Neuron (in vitro differentiated cells): ENCODE data around the gene NLGN1.

Experiments used
- H2AFZ ChIP-seq: one replicate; pipeline ENCODE4 v1.6.1; 2013; ENCODE audit warnings: low read depth, mild to moderate bottlenecking, inconsistent platforms, low read length, moderate library complexity
- H3K27me3 ChIP-seq: one replicate; pipeline ENCODE4 v1.6.1; 2013; ENCODE audit warnings: low read length; ENCODE audit not compliant: insufficient read depth
- H3K36me3 ChIP-seq: one replicate; pipeline ENCODE4 v1.6.1; 2013; ENCODE audit warnings: low read length; ENCODE audit not compliant: insufficient read depth
- H3K4me1 ChIP-seq: one replicate; pipeline ENCODE4 v1.6.1; 2013; ENCODE audit warnings: low read length; ENCODE audit not compliant: insufficient read depth
- H3K4me3 ChIP-seq: 2 replicates; pipeline ENCODE4 v1.5.1; 2013; ENCODE audit warnings: mild to moderate bottlenecking, low read length, moderate library complexity
- H3K9me3 ChIP-seq: one replicate; pipeline ENCODE4 v1.6.1; 2013; ENCODE audit warnings: low read length

The NLGN1 gene

DNA sequence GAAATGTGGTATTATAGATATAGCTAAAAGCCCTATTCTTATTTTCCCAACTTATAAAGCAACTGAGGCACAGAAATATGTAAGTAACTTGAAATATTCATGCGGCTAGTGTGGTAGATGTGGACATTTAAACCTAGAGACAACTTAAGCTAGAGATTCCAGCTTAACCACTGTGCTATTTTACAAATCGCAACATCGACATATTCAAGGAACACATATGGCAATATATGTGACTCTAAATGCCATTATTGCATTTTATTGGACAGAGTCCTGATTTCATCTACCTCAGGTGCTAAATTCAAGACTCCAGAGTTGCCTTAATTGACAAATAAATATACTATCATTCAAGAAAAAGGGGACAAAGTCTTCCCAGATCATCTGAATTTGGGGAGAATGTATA lies 442.3 kb downstream of the NLGN1 start:
- Histone ChIP-seq H3K9me3 (no peaks in the 10 kb centered on the region), H3K36me3 (no peaks in the 10 kb centered on the region), H3K27me3 (no peaks in the 10 kb centered on the region)

DNA sequence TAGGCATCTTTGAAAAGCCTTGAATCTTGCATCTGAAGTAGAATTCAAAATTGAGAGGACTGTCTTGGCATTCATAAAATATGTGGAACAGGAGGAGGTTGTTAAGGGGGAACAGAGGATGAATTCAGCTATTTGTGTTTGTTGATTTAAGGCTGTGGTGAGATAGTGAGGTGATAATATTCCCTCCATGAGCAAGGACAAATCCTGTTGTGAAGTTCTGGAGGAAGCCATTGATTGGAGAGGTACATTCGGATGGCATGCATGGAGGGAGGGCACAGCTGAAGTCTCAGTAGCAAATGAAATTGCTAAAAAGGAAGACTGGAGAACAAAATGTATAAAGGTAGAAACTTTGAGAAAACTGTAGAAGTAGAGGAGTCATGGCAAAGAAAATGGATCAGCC lies 443.8 kb downstream of the NLGN1 start:
- no peaks in the 10 kb centered on the region for H3K4me1 ChIP-seq
- no peaks in the 10 kb centered on the region for H3K36me3 ChIP-seq
- H3K9me3 ChIP-seq, result no peaks in the 10 kb centered on the region
- no peak overlapping the region for H2AFZ ChIP-seq
- no peaks in the 10 kb centered on the region for H3K27me3 ChIP-seq
- H3K4me3 ChIP-seq, result no peak overlapping the region

More for the DNA sequence above, 442.3 kb downstream of the NLGN1 start:
- Histone ChIP-seq H2AFZ (no peak overlapping the region), H3K4me1 (no peaks in the 10 kb centered on the region), H3K4me3 (no peak overlapping the region)

- Histone ChIP-seq H2AFZ (no peak overlapping the region), H3K4me1 (no peaks in the 10 kb centered on the region), H3K4me3 (no peak overlapping the region), H3K36me3 (no peaks in the 10 kb centered on the region), H3K9me3 (no peaks in the 10 kb centered on the region), H3K27me3 (no peaks in the 10 kb centered on the region)
These were observed 445.5 kb downstream of the NLGN1 start for GRCh38 chr3:173843060-173843459.

DNA sequence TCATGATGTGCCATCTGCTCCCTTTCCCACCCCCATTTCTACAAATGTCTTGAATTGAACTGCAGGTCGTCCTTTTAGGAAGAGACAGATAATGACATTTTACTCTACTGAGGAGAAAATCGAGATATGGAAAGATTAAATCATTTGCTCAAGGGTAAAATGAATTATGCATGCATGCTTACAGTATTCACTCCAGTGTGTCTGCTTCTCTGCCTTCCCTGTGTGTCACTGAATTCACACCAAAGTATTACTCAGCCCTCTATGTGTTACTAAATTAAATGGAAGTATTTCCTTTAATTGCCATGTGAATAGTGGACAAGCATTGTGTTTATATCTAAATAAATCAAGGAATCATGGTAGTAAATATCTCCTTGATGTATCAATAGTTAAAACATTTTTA lies 449.0 kb downstream of the NLGN1 start:
- Histone ChIP-seq H3K36me3 (no peaks in the 10 kb centered on the region), H2AFZ (no peak overlapping the region), H3K27me3 (no peaks in the 10 kb centered on the region), H3K9me3 (no peaks in the 10 kb centered on the region), H3K4me1 (no peaks in the 10 kb centered on the region), H3K4me3 (no peak overlapping the region)

DNA sequence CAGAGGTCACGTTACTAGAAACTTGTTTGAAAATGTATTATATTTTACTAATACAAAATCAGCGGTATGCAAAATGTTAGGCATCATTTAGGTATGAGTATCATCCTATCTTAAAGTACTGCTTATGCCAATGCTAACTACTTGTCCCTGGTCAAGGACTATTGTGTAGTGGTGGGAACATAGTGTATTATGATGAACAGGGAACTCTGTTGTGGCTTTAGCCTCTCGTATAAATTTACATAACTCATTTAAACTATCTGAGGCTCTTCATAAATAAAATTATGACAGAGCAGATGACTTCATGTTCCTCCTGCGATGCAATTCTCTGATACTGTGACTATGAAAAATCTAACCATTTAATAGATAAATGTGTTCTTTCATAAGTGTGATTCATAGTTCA lies 451.9 kb downstream of the NLGN1 start:
- no peaks in the 10 kb centered on the region for H3K9me3 ChIP-seq
- H3K36me3 ChIP-seq, result no peaks in the 10 kb centered on the region
- no peaks in the 10 kb centered on the region for H3K4me1 ChIP-seq
- no peak overlapping the region for H3K4me3 ChIP-seq
- no peaks in the 10 kb centered on the region for H3K27me3 ChIP-seq
- no peak overlapping the region for H2AFZ ChIP-seq

DNA sequence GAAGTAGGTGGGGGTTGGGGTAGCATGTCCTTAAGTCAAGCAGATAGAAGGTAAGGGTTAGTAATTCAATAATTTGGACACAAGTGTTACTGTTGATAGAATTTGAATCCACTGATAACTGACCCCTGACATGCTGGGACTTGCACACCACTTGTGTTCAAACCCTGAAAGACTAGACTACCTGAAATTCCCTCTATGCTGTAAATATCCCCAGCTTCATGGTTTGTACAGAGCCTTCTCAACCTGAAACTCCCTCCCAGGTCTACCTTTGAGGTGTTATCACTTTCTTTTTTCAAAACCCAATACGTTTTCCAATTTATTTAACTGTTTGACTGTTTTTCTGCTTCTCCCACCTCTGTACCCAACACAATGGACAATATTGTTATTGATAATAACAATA lies 459.6 kb downstream of the NLGN1 start:
- Histone ChIP-seq H3K36me3 (no peaks in the 10 kb centered on the region), H3K4me3 (no peak overlapping the region), H3K27me3 (no peaks in the 10 kb centered on the region), H3K4me1 (no peaks in the 10 kb centered on the region), H2AFZ (no peak overlapping the region), H3K9me3 (no peaks in the 10 kb centered on the region)

GRCh38 chr3:173862701-173863100 lies 465.2 kb downstream of the NLGN1 start:
- Histone ChIP-seq H3K36me3 (no peaks in the 10 kb centered on the region), H3K4me3 (no peak overlapping the region), H3K4me1 (no peaks in the 10 kb centered on the region), H2AFZ (no peak overlapping the region), H3K9me3 (no peaks in the 10 kb centered on the region), H3K27me3 (no peaks in the 10 kb centered on the region)

GRCh38 chr3:173863551-173863950 lies 466.0 kb downstream of the NLGN1 start:
- no peaks in the 10 kb centered on the region for H3K36me3 ChIP-seq
- H3K27me3 ChIP-seq, result no peaks in the 10 kb centered on the region
- no peak overlapping the region for H2AFZ ChIP-seq
- no peaks in the 10 kb centered on the region for H3K9me3 ChIP-seq
- H3K4me3 ChIP-seq, result no peak overlapping the region
- no peaks in the 10 kb centered on the region for H3K4me1 ChIP-seq

GRCh38 chr3:173865900-173866498 lies 468.5 kb downstream of the NLGN1 start:
- Histone ChIP-seq H3K9me3 (no peaks in the 10 kb centered on the region), H3K36me3 (no peaks in the 10 kb centered on the region), H3K27me3 (no peaks in the 10 kb centered on the region)

GRCh38 chr3:173869766-173870165 lies 472.2 kb downstream of the NLGN1 start:
- no peaks in the 10 kb centered on the region for H3K36me3 ChIP-seq
- no peak overlapping the region for H2AFZ ChIP-seq
- H3K4me3 ChIP-seq, result no peak overlapping the region
- no peaks in the 10 kb centered on the region for H3K27me3 ChIP-seq
- H3K9me3 ChIP-seq, result no peaks in the 10 kb centered on the region
- H3K4me1 ChIP-seq, result peaks cover 2% of the 10 kb centered on the region

More at GRCh38 chr3:173865900-173866498, 468.5 kb downstream of the NLGN1 start:
- Histone ChIP-seq H3K4me3 (no peak overlapping the region), H2AFZ (no peak overlapping the region), H3K4me1 (peaks cover 2% of the 10 kb centered on the region)

- Histone ChIP-seq H3K4me1 (peaks cover 2% of the 10 kb centered on the region), H3K27me3 (no peaks in the 10 kb centered on the region), H3K4me3 (no peak overlapping the region), H3K36me3 (no peaks in the 10 kb centered on the region), H3K9me3 (no peaks in the 10 kb centered on the region), H2AFZ (no peak overlapping the region)
These were observed 473.4 kb downstream of the NLGN1 start for GRCh38 chr3:173870976-173871375.

DNA sequence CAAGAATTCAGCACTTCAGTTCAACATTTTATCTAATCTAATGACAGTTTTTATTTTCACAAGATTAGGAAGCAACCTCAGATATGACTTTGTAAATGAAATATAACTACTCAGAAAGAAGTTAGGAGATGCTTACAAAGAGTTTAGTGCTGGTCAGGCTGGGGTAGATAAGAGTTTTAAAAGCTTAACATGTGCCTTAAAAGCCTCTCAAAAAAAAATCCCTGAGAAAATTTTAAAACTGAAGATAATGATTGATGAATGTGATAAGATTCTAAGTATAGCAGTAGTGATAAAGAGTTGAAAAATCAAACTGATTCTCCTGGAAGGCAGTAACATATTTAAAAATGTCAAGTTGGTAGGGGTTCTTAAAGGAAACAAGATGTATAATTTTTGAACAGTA lies 478.2 kb downstream of the NLGN1 start:
- no peak overlapping the region for H2AFZ ChIP-seq
- H3K27me3 ChIP-seq, result no peaks in the 10 kb centered on the region
- no peaks in the 10 kb centered on the region for H3K4me1 ChIP-seq
- no peaks in the 10 kb centered on the region for H3K9me3 ChIP-seq
- H3K36me3 ChIP-seq, result no peaks in the 10 kb centered on the region
- H3K4me3 ChIP-seq, result no peak overlapping the region

- H2AFZ ChIP-seq, result no peak overlapping the region
- H3K36me3 ChIP-seq, result no peaks in the 10 kb centered on the region
- no peaks in the 10 kb centered on the region for H3K9me3 ChIP-seq
- no peaks in the 10 kb centered on the region for H3K27me3 ChIP-seq
- H3K4me3 ChIP-seq, result no peak overlapping the region
- H3K4me1 ChIP-seq, result no peaks in the 10 kb centered on the region
These were observed 478.9 kb downstream of the NLGN1 start for GRCh38 chr3:173876476-173876875.

DNA sequence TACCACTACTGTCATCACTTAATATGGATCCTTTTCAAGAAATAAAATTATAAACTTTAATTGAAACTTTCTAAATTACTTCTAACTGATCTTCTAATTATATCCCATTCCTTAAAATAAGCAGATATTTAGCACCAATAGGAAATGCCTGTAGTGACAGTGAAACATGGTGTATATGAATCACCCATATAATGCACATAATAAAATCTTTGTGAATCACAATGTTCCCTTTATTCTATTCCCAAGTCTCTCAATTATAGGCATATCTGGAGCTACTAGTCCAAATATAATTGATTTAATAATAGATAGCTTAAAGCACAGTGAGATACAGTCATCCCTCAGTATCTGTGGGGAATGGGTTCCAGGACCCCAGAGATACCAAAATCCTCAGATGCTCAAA lies 490.3 kb downstream of the NLGN1 start:
- no peaks in the 10 kb centered on the region for H3K27me3 ChIP-seq
- H3K4me1 ChIP-seq, result no peaks in the 10 kb centered on the region
- no peaks in the 10 kb centered on the region for H3K9me3 ChIP-seq
- H2AFZ ChIP-seq, result no peak overlapping the region
- no peaks in the 10 kb centered on the region for H3K36me3 ChIP-seq
- H3K4me3 ChIP-seq, result no peak overlapping the region
